ENCODE data around the gene MAPT. TPM values are rescaled to one million over a fixed set of nuclear protein-coding genes. Genes with fewer than 3 reads are reported as not detected.

MAPT gene
- total RNA-seq, 6 experiments from 2014 or later, result 0.11 to 0.43 (median 0.26) TPM

DNA sequence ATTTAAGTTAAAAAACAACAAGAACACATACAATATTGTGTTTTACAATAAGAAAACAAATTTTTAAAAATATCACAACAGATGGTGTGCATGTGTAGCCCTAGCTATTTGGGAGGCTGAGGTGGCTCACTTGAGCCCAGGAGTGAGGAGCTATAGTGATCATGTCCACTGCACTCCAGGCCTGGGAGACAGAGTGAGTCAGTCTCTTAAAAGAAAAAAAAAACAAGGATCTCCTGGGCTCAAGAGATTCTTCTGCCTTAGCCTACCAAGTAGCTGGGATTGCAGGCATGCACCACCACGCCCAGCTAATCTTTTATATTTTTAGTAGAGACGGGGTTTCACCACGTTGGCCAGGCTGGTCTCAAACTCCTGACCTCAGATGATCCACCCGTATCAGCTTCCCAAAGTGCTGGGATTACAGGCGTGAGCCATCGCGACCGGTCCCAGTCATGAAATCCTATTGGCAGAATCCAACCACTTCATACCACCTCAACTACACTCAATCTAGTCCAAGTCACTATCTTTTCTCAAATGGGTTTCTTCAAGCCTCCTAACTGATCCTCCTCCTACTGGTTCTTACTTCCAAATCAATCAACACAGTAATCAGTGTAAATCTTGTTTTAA lies 159.7 kb downstream of the MAPT start:
- TF ChIP-seq CTCF (IDR thresholded peaks at IDR 0.05), result no peak
- Mint-ChIP-seq H3K9me3 (no peaks in the 10 kb centered on the region), H3K4me3 (peak overlapping the region; percentile 36), H3K4me1 (ENCODE audit: low read depth) (peaks cover 50% of the 10 kb centered on the region), H3K27me3 (ENCODE audit: insufficient read depth) (peaks cover 10% of the 10 kb centered on the region), H3K36me3 (ENCODE audit: low read depth) (peaks cover 19% of the 10 kb centered on the region), H3K27ac (peak overlapping the region; percentile 81)
- peak; percentile 65 for DNase-seq

DNA sequence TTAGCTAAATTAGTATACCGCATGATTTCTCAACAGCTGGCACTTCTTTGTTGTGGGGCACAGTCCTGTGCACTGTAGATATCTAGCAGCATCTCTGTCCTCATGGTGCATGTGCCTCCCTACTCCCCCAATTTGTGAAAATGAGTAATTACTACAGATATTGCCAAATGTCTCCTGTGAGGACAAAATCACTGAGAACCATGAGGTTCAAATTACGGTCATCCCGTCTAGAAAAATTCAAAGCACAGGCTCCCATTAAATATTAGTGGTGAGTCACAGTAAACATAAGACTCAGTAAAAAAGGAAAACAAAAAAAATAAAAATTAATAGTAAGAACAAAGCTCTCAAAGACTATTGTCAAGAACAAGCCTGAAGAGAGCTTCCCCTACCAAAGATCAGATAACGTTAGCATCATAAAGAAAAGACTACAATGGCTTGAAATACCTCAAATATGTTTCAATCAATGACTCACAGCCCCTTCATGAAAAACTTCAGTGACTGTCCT lies 162.5 kb downstream of the MAPT start:
- Mint-ChIP-seq H3K36me3 (ENCODE audit: low read depth) (peaks cover 16% of the 10 kb centered on the region), H3K4me1 (ENCODE audit: low read depth) (peaks cover 51% of the 10 kb centered on the region), H3K9me3 (no peaks in the 10 kb centered on the region), H3K27me3 (ENCODE audit: insufficient read depth) (peaks cover 6% of the 10 kb centered on the region), H3K4me3 (peak overlapping the region; percentile 35), H3K27ac (peak overlapping the region; percentile 73)
- TF ChIP-seq CTCF (IDR thresholded peaks at IDR 0.05), result no peak
- DNase-seq, result peak; percentile 76

DNA sequence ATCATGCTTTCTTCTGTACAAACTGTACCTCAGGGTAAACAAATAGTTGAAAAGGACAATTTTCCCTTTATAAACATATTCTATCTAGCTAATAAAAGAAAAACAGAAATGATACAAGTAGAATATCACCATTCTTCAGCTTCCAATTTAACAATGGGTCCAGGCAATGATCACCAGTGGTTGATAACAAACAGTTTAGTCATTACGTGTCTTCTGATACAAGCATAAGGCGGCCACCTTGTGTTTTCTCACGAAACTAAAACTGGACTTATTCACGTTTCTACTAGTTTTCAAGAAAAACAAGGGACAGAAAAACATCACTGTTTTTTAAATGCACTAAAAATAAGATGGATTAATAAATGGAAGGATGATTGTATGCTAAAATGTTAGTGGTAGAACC lies 163.0 kb downstream of the MAPT start:
- Mint-ChIP-seq H3K4me3 (peak overlapping the region; percentile 50), H3K27ac (peak overlapping the region; percentile 73), H3K27me3 (ENCODE audit: insufficient read depth) (peaks cover 6% of the 10 kb centered on the region), H3K36me3 (ENCODE audit: low read depth) (peaks cover 13% of the 10 kb centered on the region), H3K4me1 (ENCODE audit: low read depth) (peaks cover 48% of the 10 kb centered on the region), H3K9me3 (no peaks in the 10 kb centered on the region)
- TF ChIP-seq CTCF (IDR thresholded peaks at IDR 0.05), result no peak
- DNase-seq, result peak; percentile 20

- no peak for DNase-seq
- Mint-ChIP-seq H3K27ac (no peak overlapping the region), H3K4me3 (no peak overlapping the region; the same call in 1 of the 2 replicates), H3K27me3 (ENCODE audit: insufficient read depth) (peaks cover 4% of the 10 kb centered on the region), H3K4me1 (ENCODE audit: low read depth) (peaks cover 55% of the 10 kb centered on the region), H3K36me3 (ENCODE audit: low read depth) (peaks cover 8% of the 10 kb centered on the region; the same call in 1 of the 2 replicates), H3K9me3 (no peaks in the 10 kb centered on the region)
- TF ChIP-seq CTCF (IDR thresholded peaks at IDR 0.05), result no peak
Measured at GRCh38 chr17:46059486-46059885, 165.1 kb downstream of the MAPT start.

DNA sequence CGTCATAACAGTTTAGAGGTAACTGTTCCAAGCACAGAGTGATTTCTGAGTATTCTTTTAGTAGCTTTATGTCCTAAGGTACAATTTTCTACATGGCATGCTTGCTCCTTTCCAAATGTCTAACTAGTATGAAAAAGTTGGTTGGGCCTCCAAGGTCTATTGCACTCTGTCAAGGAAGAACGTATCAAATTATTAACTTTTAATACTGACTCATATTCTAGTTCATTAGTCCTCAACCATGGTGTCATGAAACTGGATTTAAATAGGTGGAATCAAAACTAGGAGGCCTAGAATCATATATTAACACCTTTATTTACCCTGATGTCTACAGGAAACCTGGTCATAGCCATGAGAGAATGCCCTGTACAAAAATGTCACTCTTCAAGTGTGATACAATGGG lies 166.1 kb downstream of the MAPT start:
- no peak for DNase-seq
- no peaks in the 10 kb centered on the region for H3K9me3 Mint-ChIP-seq
- no peak for TF ChIP-seq CTCF (IDR thresholded peaks at IDR 0.05)
- H3K27ac Mint-ChIP-seq, result no peak overlapping the region
- no peak overlapping the region for H3K4me3 Mint-ChIP-seq
- peaks cover 3% of the 10 kb centered on the region; the same call in 1 of the 2 replicates for H3K27me3 Mint-ChIP-seq (ENCODE audit: insufficient read depth)
- H3K36me3 Mint-ChIP-seq (ENCODE audit: low read depth), result peaks cover 14% of the 10 kb centered on the region
- H3K4me1 Mint-ChIP-seq (ENCODE audit: low read depth), result peaks cover 55% of the 10 kb centered on the region
